T-helper 9 cell (primary cell): ENCODE data around the gene ANKRD34B.

Experiments used
- DNase-seq: peaks from one replicate; pipeline ENCODE4 v3.0.0-alpha.2; 2020

The ANKRD34B gene

GRCh38 chr5:80569086-80569960, 757 bp downstream of the ANKRD34B start:
- DNase-seq, result no peak

GRCh38 chr5:80568251-80568650, 1.8 kb downstream of the ANKRD34B start:
- no peak for DNase-seq

- no peak for DNase-seq
These were observed 3.3 kb downstream of the ANKRD34B start for GRCh38 chr5:80566711-80567259.

GRCh38 chr5:80565330-80565729, 4.8 kb downstream of the ANKRD34B start:
- no peak for DNase-seq

- DNase-seq, result no peak
These were observed 10.8 kb downstream of the ANKRD34B start for GRCh38 chr5:80559244-80559643.

- no peak for DNase-seq
These were observed 15.0 kb downstream of the ANKRD34B start for GRCh38 chr5:80555099-80555498.

GRCh38 chr5:80554646-80555045, 15.4 kb downstream of the ANKRD34B start:
- DNase-seq, result no peak

GRCh38 chr5:80541392-80541791, 28.7 kb downstream of the ANKRD34B start:
- DNase-seq, result no peak

- DNase-seq, result no peak
These were observed 29.4 kb downstream of the ANKRD34B start for GRCh38 chr5:80540691-80541090.

GRCh38 chr5:80516826-80517225, 53.3 kb downstream of the ANKRD34B start:
- DNase-seq, result no peak

- no peak for DNase-seq
These were observed 60.7 kb downstream of the ANKRD34B start for GRCh38 chr5:80509362-80509761.

- no peak for DNase-seq
These were observed 61.2 kb downstream of the ANKRD34B start for GRCh38 chr5:80508844-80509243.

GRCh38 chr5:80507663-80508062, 62.4 kb downstream of the ANKRD34B start:
- DNase-seq, result no peak
